Stimulated activated CD4-positive, alpha-beta T cell treated with anti-CD3 and anti-CD28 coated beads, Interleukin-1b, Interleukin-23, amount 100 ng/mL, for 48 hours (primary cell): ENCODE results near the gene MOB3B.
A peak's percentile ranks its signal among the peaks of the same experiment; 100 is the strongest.
"Not testable (repeated sequence)": the region's sequence is repeated elsewhere in the genome, so short reads cannot be mapped to it uniquely, and the experiment has no call there.

Source experiments
- DNase-seq: peaks from one replicate; pipeline ENCODE4 v3.0.0-alpha.2; 2020

The MOB3B gene

GRCh38 chr9:27514551-27514950, 15.1 kb downstream of the MOB3B start:
- no peak for DNase-seq

GRCh38 chr9:27511771-27512170, 17.8 kb downstream of the MOB3B start:
- DNase-seq = no peak

- DNase-seq = no peak
These were observed 18.8 kb downstream of the MOB3B start for GRCh38 chr9:27510780-27511179.

DNA sequence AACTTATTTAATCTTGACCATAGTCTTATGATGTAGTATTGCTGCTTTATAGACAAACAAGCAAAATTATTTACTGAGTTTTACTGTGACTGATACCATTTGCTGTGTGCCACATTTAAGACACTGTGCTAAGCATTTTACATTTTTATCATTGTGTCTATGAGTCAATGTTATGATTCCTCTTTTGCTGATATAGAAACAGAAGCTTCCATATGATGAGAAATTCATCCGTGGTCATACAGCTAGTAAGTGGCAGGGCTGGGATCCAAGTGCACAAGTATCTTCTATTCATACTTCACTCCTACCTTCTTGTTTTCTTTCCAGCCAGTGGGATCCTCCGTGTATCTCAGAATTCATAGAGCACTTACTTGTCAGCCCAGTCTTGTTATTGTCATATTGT, 22.6 kb downstream of the MOB3B start:
- DNase-seq = no peak

- peak; percentile 40 for DNase-seq
These were observed 23.9 kb downstream of the MOB3B start for GRCh38 chr9:27505744-27506161.

- peak; percentile 13 for DNase-seq
These were observed 25.4 kb downstream of the MOB3B start for GRCh38 chr9:27504259-27504658.

DNA sequence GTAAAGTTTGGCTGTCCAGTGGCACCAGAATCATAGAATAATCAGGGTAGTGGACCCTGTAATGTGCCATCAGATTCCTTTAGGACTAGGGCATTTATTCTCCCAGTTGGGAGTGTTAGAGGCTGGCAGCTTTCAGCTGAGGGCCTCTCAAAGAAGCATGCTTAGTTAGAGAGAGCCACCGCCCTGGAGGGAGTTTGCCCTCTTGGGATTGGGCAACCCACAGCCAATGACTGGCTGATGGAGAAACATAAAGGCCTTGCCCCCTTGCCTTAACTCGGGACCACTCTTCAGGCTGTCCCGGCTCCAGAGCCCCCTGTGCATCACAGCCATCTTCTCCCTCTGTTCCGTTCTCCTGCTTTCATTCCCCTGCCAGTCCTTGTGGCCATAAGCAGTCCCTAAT, 26.0 kb downstream of the MOB3B start:
- DNase-seq = no peak

GRCh38 chr9:27500902-27501301, 28.7 kb downstream of the MOB3B start:
- DNase-seq = not testable (repeated sequence)

DNA sequence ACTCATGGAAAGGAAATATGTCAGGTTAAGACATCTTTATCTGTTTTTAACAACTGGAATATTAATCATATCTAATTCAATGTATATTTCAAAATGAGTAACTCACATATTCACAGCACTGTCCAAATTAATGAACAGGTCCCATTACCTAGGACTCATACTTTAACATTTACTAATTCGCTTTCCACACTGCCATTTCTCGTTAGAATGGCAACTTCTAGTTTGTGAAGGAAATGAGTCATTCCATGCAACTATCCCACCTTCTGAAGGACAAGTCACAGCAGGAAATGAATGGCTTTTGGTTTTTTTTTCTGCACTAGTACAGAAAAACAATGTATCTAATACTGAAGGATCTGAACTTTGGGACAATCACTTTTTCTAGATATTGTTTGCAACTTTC, 30.2 kb downstream of the MOB3B start:
- DNase-seq = no peak

GRCh38 chr9:27497883-27498417, 31.7 kb downstream of the MOB3B start:
- no peak for DNase-seq

- DNase-seq = no peak
These were observed 33.5 kb downstream of the MOB3B start for GRCh38 chr9:27496135-27496504.

GRCh38 chr9:27495480-27496134, 34.0 kb downstream of the MOB3B start:
- no peak for DNase-seq

GRCh38 chr9:27491154-27491553, 38.5 kb downstream of the MOB3B start:
- DNase-seq = no peak

- DNase-seq = no peak
These were observed 40.3 kb downstream of the MOB3B start for GRCh38 chr9:27489087-27489876.

DNA sequence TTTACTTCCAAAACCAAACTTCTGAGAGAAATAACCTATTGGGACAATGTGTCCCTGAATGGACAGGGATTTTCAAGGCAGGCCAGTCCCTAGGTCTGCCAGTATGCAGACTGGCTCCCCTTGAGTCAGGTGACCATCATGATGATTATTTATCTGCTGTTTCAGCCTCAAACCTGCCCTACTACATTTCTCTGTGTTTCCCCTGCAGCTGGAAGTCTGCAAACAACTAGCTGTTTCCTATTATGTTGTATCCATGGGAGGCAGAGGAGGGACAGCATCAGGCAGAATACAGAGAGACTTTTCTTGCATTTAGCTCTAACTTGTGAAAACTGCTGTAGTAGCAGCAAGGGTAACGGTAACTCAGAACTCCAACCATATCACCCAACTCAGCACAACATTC, 41.7 kb downstream of the MOB3B start:
- no peak for DNase-seq

DNA sequence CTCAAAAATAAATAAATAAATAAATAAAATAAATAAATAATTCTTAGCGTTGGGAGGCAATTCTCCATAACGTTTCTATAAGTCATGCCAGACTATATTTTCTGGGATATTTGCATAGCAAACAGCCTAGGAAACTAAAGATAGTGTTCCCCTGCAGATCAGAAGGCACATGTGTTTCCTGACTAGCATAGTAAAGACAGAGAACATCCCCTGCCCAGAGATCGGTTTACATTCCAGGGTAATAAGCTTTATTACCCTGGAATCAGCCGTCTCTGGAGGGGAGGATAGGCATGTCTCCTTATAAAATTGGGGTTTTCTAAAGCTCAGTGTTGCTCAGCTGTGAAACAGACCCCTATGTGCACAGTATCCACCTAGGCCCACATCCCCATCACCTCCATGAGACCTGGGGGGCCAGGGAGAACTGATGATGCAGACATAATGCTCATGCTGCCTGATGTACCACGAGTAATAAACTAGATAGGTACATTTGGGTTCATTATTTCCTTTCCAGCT, 42.4 kb downstream of the MOB3B start:
- DNase-seq = no peak

- no peak for DNase-seq
These were observed 44.5 kb downstream of the MOB3B start for GRCh38 chr9:27485158-27485557.

DNA sequence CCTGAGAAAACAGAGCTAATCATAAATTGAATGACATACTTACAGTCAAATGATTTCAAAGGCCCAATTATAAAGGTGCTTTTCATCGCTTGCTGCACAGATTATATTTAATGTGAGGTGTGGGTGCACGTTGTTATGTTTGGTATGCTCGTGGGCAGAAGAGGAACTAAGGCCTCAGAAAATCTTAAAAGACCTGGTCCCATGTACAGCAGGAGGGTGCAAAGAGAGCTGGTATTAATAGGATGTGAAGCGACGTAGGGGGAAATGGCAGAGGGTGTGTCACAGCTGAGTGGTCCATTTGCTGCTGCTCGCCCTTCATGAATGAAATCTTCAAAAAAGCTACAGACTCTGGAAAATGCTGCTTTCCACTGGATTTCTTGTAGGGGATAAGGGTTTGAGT, 46.0 kb downstream of the MOB3B start:
- no peak for DNase-seq

DNA sequence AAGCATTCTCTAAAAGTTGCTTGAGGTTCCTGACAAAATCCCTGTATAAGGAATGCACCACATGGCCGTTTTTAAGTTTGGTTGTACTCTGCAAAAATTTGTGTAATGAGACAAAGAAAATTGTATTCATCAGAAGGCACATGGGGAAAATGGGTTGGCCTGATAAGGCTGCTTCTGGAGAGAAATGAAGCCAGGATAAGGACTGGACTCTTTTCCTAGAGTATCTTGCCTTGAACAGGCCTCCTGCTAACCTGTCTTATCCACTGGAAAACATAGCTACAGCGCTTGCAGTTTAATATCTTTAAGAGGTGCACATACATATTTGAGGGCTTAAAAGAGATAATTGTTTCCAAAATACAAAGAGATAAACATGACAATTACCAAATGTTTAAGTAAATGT, 46.9 kb downstream of the MOB3B start:
- DNase-seq = no peak

DNA sequence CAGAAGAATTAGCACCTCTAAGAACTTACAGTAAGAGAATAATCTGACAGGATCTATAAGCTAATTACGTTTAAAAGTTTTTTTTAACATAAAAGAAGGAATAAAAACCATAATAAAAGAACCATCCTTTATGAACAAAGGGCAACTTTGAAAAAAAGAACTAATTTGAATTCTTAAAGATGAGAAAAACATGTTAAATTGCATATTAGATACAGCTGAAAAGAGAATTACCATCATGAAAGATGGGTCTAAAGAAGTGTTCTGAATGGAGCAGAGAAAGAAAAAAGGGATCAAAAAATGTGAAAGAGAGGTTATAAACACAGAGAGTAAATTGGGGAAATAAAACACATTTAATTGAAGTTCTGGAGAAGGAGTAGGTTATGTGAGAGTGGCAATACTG, 51.3 kb downstream of the MOB3B start:
- no peak for DNase-seq

- no peak for DNase-seq
These were observed 52.6 kb downstream of the MOB3B start for GRCh38 chr9:27476870-27477515.

GRCh38 chr9:27475057-27475595, 54.5 kb downstream of the MOB3B start:
- DNase-seq = no peak

GRCh38 chr9:27474305-27474704, 55.3 kb downstream of the MOB3B start:
- no peak for DNase-seq
